Mesenchymal stem cell (in vitro differentiated cells and primary cell): ENCODE data around the gene SASH1.

Experiments used
- DNase-seq: peaks from one replicate; pipeline ENCODE4 v3.0.0-alpha.2; 2013
- H2AFZ ChIP-seq: one replicate; pipeline ENCODE4 v1.6.1; 2013; ENCODE audit warnings: low read depth, mild to moderate bottlenecking, control low read depth, inconsistent platforms, low read length, moderate library complexity
- H2AK5ac ChIP-seq: 2 replicates; pipeline ENCODE4 v1.6.1; 2013; ENCODE audit warnings: low read length, moderate library complexity, mild to moderate bottlenecking, inconsistent platforms; ENCODE audit not compliant: severe bottlenecking
- H2BK120ac ChIP-seq: one replicate; pipeline ENCODE4 v1.6.1; 2013; ENCODE audit warnings: low read depth, mild to moderate bottlenecking, inconsistent platforms, low read length, moderate library complexity
- H2BK12ac ChIP-seq, 2 experiments: one replicate each; pipeline ENCODE4 v1.6.1; 2013; ENCODE audit warnings: inconsistent platforms in 2 of 2, low read length in 2 of 2, mild to moderate bottlenecking in 2 of 2, moderate library complexity in 2 of 2, control low read depth in 1 of 2
- H2BK15ac ChIP-seq: one replicate; pipeline ENCODE4 v1.6.1; 2013; ENCODE audit warnings: mild to moderate bottlenecking, low read depth, inconsistent platforms; ENCODE audit not compliant: poor library complexity, severe bottlenecking
- H2BK5ac ChIP-seq: 2 replicates; pipeline ENCODE4 v1.6.1; 2013; ENCODE audit warnings: low read depth, mild to moderate bottlenecking, low read length, control low read depth, inconsistent platforms; ENCODE audit not compliant: poor library complexity, severe bottlenecking
- H3K14ac ChIP-seq, 2 experiments: one replicate each; pipeline ENCODE4 v1.6.1; 2013; ENCODE audit warnings: inconsistent platforms in 2 of 2, low read length in 2 of 2, control low read depth in 1 of 2, mild to moderate bottlenecking in 1 of 2, moderate library complexity in 1 of 2
- H3K18ac ChIP-seq, 2 experiments: one replicate each; pipeline ENCODE4 v1.6.1; 2013; ENCODE audit warnings: inconsistent platforms in 2 of 2, low read length in 2 of 2, control low read depth in 1 of 2, low read depth in 1 of 2, mild to moderate bottlenecking in 1 of 2
- H3K23ac ChIP-seq, 2 experiments: one replicate each; pipeline ENCODE4 v1.6.1; 2013; ENCODE audit warnings: inconsistent platforms in 2 of 2, low read length in 2 of 2, mild to moderate bottlenecking in 2 of 2, moderate library complexity in 2 of 2, control low read depth in 1 of 2
- H3K27ac ChIP-seq: 2 replicates; pipeline ENCODE4 v1.5.1; 2013; ENCODE audit warnings: mild to moderate bottlenecking, moderate library complexity, low read length, control low read depth, inconsistent platforms; ENCODE audit not compliant: poor library complexity, severe bottlenecking
- H3K27me3 ChIP-seq, 2 experiments: 2 replicates each; pipeline versions ENCODE4 v1.6.1 to v1.7.0; 2013; ENCODE audit warnings: low read length in 2 of 2, mild to moderate bottlenecking in 2 of 2, moderate library complexity in 2 of 2, control low read depth in 1 of 2, inconsistent platforms in 1 of 2; ENCODE audit not compliant: control insufficient read depth in 1 of 2, insufficient read depth in 1 of 2
- H3K36me3 ChIP-seq, 2 experiments: 2 replicates each; pipeline versions ENCODE4 v1.6.1 to v1.7.0; 2013; ENCODE audit warnings: low read length in 2 of 2, control low read depth in 1 of 2, inconsistent platforms in 1 of 2, low read depth in 1 of 2, mild to moderate bottlenecking in 1 of 2; ENCODE audit not compliant: insufficient read depth in 2 of 2, control insufficient read depth in 1 of 2
- H3K4ac ChIP-seq, 2 experiments: one replicate each; pipeline ENCODE4 v1.6.1; 2013; ENCODE audit warnings: inconsistent platforms in 2 of 2, low read length in 2 of 2, mild to moderate bottlenecking in 2 of 2, moderate library complexity in 2 of 2, control low read depth in 1 of 2, low read depth in 1 of 2
- H3K4me1 ChIP-seq: 2 replicates; pipeline ENCODE4 v1.6.1; 2013; ENCODE audit warnings: low read depth, low read length, control low read depth; ENCODE audit not compliant: control insufficient read depth, insufficient read depth
- H3K4me2 ChIP-seq: 2 replicates; pipeline ENCODE4 v1.6.1; 2013; ENCODE audit warnings: low read length, mild to moderate bottlenecking, inconsistent platforms; ENCODE audit not compliant: poor library complexity, severe bottlenecking
- H3K4me3 ChIP-seq, 2 experiments: 2 replicates each; pipeline versions ENCODE4 v1.5.1 to v1.7.0; 2013; ENCODE audit warnings: low read length in 2 of 2, mild to moderate bottlenecking in 2 of 2, control low read depth in 1 of 2, low read depth in 1 of 2; ENCODE audit not compliant: insufficient read depth in 1 of 2
- H3K79me1 ChIP-seq: replicated peaks from 2 replicates; pipeline ENCODE4 v1.6.1; 2013; ENCODE audit warnings: mild to moderate bottlenecking, control low read depth, low read length, inconsistent platforms; ENCODE audit not compliant: poor library complexity, severe bottlenecking
- H3K9ac ChIP-seq: 2 replicates; pipeline ENCODE4 v1.7.0; 2013; ENCODE audit warnings: mild to moderate bottlenecking, low read length, moderate library complexity
- H3K9me3 ChIP-seq: 2 replicates; pipeline ENCODE4 v1.7.0; 2013; ENCODE audit warnings: mild to moderate bottlenecking, low read length; ENCODE audit not compliant: control insufficient read depth
- H4K8ac ChIP-seq: one replicate; pipeline ENCODE4 v1.6.1; 2013; ENCODE audit warnings: inconsistent platforms, mild to moderate bottlenecking, low read length, moderate library complexity
- H4K91ac ChIP-seq: one replicate; pipeline ENCODE4 v1.6.1; 2013; ENCODE audit warnings: mild to moderate bottlenecking, low read length, inconsistent platforms
- WGBS: methylation state at CpG from one replicate; pipeline ENCODE4 v1.1.7; 2013; ENCODE audit warnings: mixed read lengths; 5-methylcytosine and 5-hydroxymethylcytosine counted together

Gene SASH1

GRCh38 chr6:148317739-148318138 is 24.9 kb upstream of the SASH1 start:
- H3K36me3 ChIP-seq = peaks cover 0 to 40% of the 10 kb centered on the region in 2 experiments
- no peak overlapping the region for H3K14ac ChIP-seq
- no peak overlapping the region for H3K4ac ChIP-seq
- 97% methylated on average over 1 of the region's 2 CpGs for WGBS
- no peaks in the 10 kb centered on the region for H3K4me1 ChIP-seq
- H4K8ac ChIP-seq = no peak overlapping the region
- no peak overlapping the region for H3K18ac ChIP-seq
- H2BK120ac ChIP-seq = no peak overlapping the region
- no peak overlapping the region for H3K4me2 ChIP-seq
- no peak overlapping the region for H2BK12ac ChIP-seq
- no peak for DNase-seq
- no peak overlapping the region for H3K4me3 ChIP-seq
- H2BK5ac ChIP-seq = no peak overlapping the region
- H4K91ac ChIP-seq = no peak overlapping the region
- H2AFZ ChIP-seq = no peak overlapping the region
- H2BK15ac ChIP-seq = no peak overlapping the region
- H3K27me3 ChIP-seq = no peaks in the 10 kb centered on the region
- H3K27ac ChIP-seq = no peak overlapping the region
- H3K79me1 ChIP-seq = no peaks in the 10 kb centered on the region
- no peak overlapping the region for H3K9ac ChIP-seq
- H3K23ac ChIP-seq = no peak overlapping the region
- no peak overlapping the region for H2AK5ac ChIP-seq
- no peaks in the 10 kb centered on the region for H3K9me3 ChIP-seq

- DNase-seq = no peak
- Histone ChIP-seq H4K91ac (no peak overlapping the region), H2BK5ac (no peak overlapping the region), H3K4me1 (peaks cover 2% of the 10 kb centered on the region), H3K23ac (no peak overlapping the region), H3K4me3 (no peak overlapping the region), H4K8ac (no peak overlapping the region), H3K9me3 (no peaks in the 10 kb centered on the region), H3K4me2 (no peak overlapping the region), H3K14ac (no peak overlapping the region), H3K79me1 (no peaks in the 10 kb centered on the region), H3K36me3 (peaks cover 0 to 26% of the 10 kb centered on the region in 2 experiments), H2AFZ (no peak overlapping the region), H2AK5ac (no peak overlapping the region), H3K9ac (no peak overlapping the region), H3K18ac (no peak overlapping the region), H3K27ac (no peak overlapping the region), H3K4ac (no peak overlapping the region), H2BK120ac (peak overlapping the region; percentile 5), H2BK15ac (no peak overlapping the region), H2BK12ac (no peak overlapping the region), H3K27me3 (no peaks in the 10 kb centered on the region)
- 100% methylated on average over 3 of the region's 3 CpGs for WGBS
Measured at GRCh38 chr6:148322704-148323103, 19.9 kb upstream of the SASH1 start.

GRCh38 chr6:148323344-148323743 is 19.3 kb upstream of the SASH1 start:
- Histone ChIP-seq H3K79me1 (no peaks in the 10 kb centered on the region), H3K14ac (no peak overlapping the region), H3K23ac (no peak overlapping the region), H4K8ac (no peak overlapping the region), H3K9ac (no peak overlapping the region), H3K4me3 (no peak overlapping the region), H3K9me3 (no peaks in the 10 kb centered on the region), H3K27me3 (no peaks in the 10 kb centered on the region), H3K4me1 (peaks cover 2% of the 10 kb centered on the region), H3K4me2 (no peak overlapping the region), H2AFZ (no peak overlapping the region), H3K36me3 (peaks cover 0 to 23% of the 10 kb centered on the region in 2 experiments), H2BK15ac (no peak overlapping the region), H2BK5ac (no peak overlapping the region), H2BK12ac (no peak overlapping the region), H4K91ac (no peak overlapping the region), H2AK5ac (no peak overlapping the region), H3K18ac (peak overlapping the region in 1 of 2 experiments; percentile 3), H2BK120ac (no peak overlapping the region), H3K4ac (no peak overlapping the region), H3K27ac (no peak overlapping the region)
- DNase-seq = peak; percentile 75
- WGBS = 82% methylated on average over 2 of the region's 2 CpGs

GRCh38 chr6:148324297-148324985 is 18.2 kb upstream of the SASH1 start:
- no peak overlapping the region for H2BK120ac ChIP-seq
- WGBS = 51% methylated on average over 4 of the region's 4 CpGs

More at GRCh38 chr6:148324297-148324985, 18.2 kb upstream of the SASH1 start:
- Histone ChIP-seq H3K23ac (no peak overlapping the region), H3K4me1 (peaks cover 2% of the 10 kb centered on the region), H3K18ac (peak overlapping the region; percentile 1 to 69), H3K9me3 (no peaks in the 10 kb centered on the region), H4K91ac (no peak overlapping the region), H2BK5ac (no peak overlapping the region), H3K36me3 (peaks cover 0 to 22% of the 10 kb centered on the region in 2 experiments), H2BK15ac (no peak overlapping the region), H3K9ac (peak overlapping the region; percentile 39), H3K4ac (peak overlapping the region in 1 of 2 experiments; percentile 22), H4K8ac (no peak overlapping the region), H2BK12ac (peak overlapping the region in 1 of 2 experiments; percentile 70), H3K4me2 (no peak overlapping the region), H3K4me3 (peak overlapping the region in 1 of 2 experiments; percentile 4), H3K79me1 (no peaks in the 10 kb centered on the region), H2AFZ (no peak overlapping the region), H2AK5ac (no peak overlapping the region), H3K27me3 (no peaks in the 10 kb centered on the region), H3K14ac (peak overlapping the region in 1 of 2 experiments; percentile 68), H3K27ac (no peak overlapping the region)
- peak; percentile 54 for DNase-seq
